ENCODE measurements around the gene MXI1.

The MXI1 gene

GRCh38 chr10:110278562-110279406 lies 71.4 kb downstream of the MXI1 start:
- no peak for DNase-seq

GRCh38 chr10:110279407-110279986 lies 72.1 kb downstream of the MXI1 start:
- peak; percentile 60 for DNase-seq

- DNase-seq, result no peak
Observed at GRCh38 chr10:110284262-110284661, 76.9 kb downstream of the MXI1 start.

- DNase-seq, result no peak
Observed at GRCh38 chr10:110285501-110285900, 78.1 kb downstream of the MXI1 start.

- no peak for DNase-seq
Observed at GRCh38 chr10:110286841-110287240, 79.4 kb downstream of the MXI1 start.

GRCh38 chr10:110296966-110297365 lies 89.6 kb downstream of the MXI1 start:
- DNase-seq, result no peak

GRCh38 chr10:110300486-110300986 lies 93.1 kb downstream of the MXI1 start:
- no peak for DNase-seq

GRCh38 chr10:110303681-110304080 lies 96.3 kb downstream of the MXI1 start:
- no peak for DNase-seq

GRCh38 chr10:110304394-110304779 lies 97.0 kb downstream of the MXI1 start:
- DNase-seq, result no peak

- DNase-seq, result peak; percentile 99
Observed at GRCh38 chr10:110304780-110305421, 97.5 kb downstream of the MXI1 start, which contains the start of gene SMNDC1. TSS of gene SMNDC1 (minus strand) at chr10:110304920. CDS start at chr10:110303587, 1,333 bp downstream.

GRCh38 chr10:110305767-110306451 lies 98.5 kb downstream of the MXI1 start:
- peak; percentile 85 for DNase-seq

GRCh38 chr10:110306452-110306768 lies 99.0 kb downstream of the MXI1 start:
- DNase-seq, result no peak

- DNase-seq, result no peak
Observed at GRCh38 chr10:110307805-110308204, 100.4 kb downstream of the MXI1 start.

- DNase-seq, result no peak
Observed at GRCh38 chr10:110310741-110311140, 103.3 kb downstream of the MXI1 start.

- DNase-seq, result peak; percentile 66
Observed at GRCh38 chr10:110311357-110311949, 104.0 kb downstream of the MXI1 start.

GRCh38 chr10:110312206-110312605 lies 104.8 kb downstream of the MXI1 start:
- no peak for DNase-seq

GRCh38 chr10:110313674-110314073 lies 106.3 kb downstream of the MXI1 start:
- DNase-seq, result no peak

- no peak for DNase-seq
Observed at GRCh38 chr10:110317866-110318850, 110.8 kb downstream of the MXI1 start.

GRCh38 chr10:110321869-110322620 lies 114.6 kb downstream of the MXI1 start:
- no peak for DNase-seq

- peak; percentile 86 for DNase-seq
Observed at GRCh38 chr10:110323503-110323902, 116.1 kb downstream of the MXI1 start.

All from fibroblast of skin of right quadriceps (primary cell).